ENCODE data around the gene PLXND1.

PLXND1 gene

DNA sequence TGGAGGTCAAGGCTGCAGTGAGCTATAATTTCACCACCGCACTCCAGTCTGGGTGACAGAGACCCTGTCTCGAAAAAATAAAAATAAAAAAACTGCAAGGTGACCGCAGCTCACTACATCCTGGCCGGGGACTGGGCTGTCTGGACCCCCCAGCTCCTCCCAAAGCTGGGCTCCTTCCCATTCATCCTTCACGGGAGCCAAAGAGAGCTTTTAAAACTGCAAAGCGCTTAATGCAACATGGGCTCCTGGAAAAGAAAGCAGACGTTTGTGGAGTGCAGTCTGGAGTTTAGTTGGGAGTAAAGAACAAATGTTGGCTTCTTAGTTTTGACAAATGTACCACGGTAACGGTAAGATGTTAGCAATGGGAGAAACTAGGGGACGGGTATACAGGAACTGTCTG, 12.1 kb downstream of the PLXND1 start:
- Histone ChIP-seq H3K4me3 (ENCODE audit: insufficient read length, low read depth) (no peak overlapping the region), H3K4me1 (ENCODE audit: insufficient read depth, insufficient read length) (peaks cover 78% of the 10 kb centered on the region), H3K9me3 (ENCODE audit: insufficient read depth, low read length) (no peaks in the 10 kb centered on the region), H3K36me3 (ENCODE audit: insufficient read depth, insufficient read length, low read length) (peaks cover 59% of the 10 kb centered on the region), H3K27me3 (ENCODE audit: insufficient read depth, insufficient read length) (no peaks in the 10 kb centered on the region), H3K9ac (ENCODE audit: insufficient read length, low read depth) (peak overlapping the region; percentile 53)
- no peak for TF ChIP-seq ZNF274 (IDR thresholded peaks at IDR 0.05; ENCODE audit: low read depth, low read length)
- no peak for TF ChIP-seq YY1 (IDR thresholded peaks at IDR 0.05; ENCODE audit: insufficient read depth, insufficient read length)
- no peak for TF ChIP-seq SUZ12 (IDR thresholded peaks at IDR 0.05; ENCODE audit: extremely low read depth, insufficient read depth, insufficient read length)
- no peak for DNase-seq (ENCODE audit: low read depth, low spot score)

DNA sequence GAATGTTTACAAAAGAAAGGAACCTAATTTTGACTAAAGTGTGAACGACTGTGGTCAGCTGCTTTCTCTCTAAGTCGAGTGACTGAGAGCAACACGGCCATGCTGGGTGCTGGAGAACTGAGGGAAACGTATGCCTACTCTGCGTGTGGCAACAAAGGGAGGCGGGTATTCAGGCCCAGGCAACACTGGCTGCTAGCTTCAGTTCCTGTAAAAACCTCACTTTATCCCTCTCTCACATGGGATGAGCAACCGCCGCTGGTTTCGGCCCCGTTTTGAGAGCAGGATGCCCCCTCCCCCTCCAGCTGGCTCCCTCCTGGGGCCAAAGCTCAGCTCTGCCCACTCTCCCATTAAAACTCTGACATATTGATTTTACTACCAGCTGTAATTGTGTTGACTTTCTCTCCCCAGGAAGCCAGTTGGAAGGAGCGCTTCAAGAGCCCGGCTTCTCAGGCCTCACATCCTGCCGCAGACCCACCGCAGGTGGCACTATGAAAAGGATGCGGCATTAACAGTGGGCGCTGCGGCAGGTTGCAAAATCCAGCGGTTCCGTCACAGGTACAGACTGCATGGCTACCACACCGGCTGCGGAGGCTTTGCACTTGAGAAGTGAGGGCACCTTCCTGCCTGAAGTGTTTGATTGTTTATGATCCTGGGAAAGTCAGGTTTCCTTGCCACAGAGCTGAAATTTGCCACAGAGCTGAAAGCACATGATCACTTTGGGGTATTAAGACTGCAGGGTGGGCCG, 12.7 kb downstream of the PLXND1 start:
- Histone ChIP-seq H3K9me3 (ENCODE audit: insufficient read depth, low read length) (no peaks in the 10 kb centered on the region), H3K36me3 (ENCODE audit: insufficient read depth, insufficient read length, low read length) (peaks cover 62% of the 10 kb centered on the region), H3K27me3 (ENCODE audit: insufficient read depth, insufficient read length) (no peaks in the 10 kb centered on the region), H3K4me1 (ENCODE audit: insufficient read depth, insufficient read length) (peaks cover 72% of the 10 kb centered on the region), H3K9ac (ENCODE audit: insufficient read length, low read depth) (peak overlapping the region; percentile 53), H3K4me3 (ENCODE audit: insufficient read length, low read depth) (no peak overlapping the region)
- TF ChIP-seq YY1 (IDR thresholded peaks at IDR 0.05; ENCODE audit: insufficient read depth, insufficient read length) (no peak), ZNF274 (IDR thresholded peaks at IDR 0.05; ENCODE audit: low read depth, low read length) (no peak), SUZ12 (IDR thresholded peaks at IDR 0.05; ENCODE audit: extremely low read depth, insufficient read depth, insufficient read length) (no peak)
- DNase-seq (ENCODE audit: low read depth, low spot score) = no peak

DNA sequence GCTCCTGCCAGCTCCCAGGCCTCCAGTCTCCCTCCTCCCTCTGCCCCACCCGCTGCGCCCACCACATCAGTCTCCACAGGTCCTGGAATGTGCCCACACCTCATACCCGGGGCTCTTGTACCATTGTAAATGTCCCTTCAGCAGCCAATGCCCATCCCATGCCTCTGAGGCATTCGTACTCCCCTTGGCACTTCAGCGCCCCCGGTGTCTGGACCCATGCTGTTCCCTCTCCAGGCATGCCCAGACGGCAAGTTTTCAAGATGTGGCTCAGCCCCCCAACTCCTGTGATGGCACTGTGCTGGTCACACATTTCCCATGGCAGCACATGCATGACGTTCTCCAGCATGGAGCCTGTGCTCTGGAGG, 13.3 kb downstream of the PLXND1 start:
- Histone ChIP-seq H3K4me1 (ENCODE audit: insufficient read depth, insufficient read length) (peaks cover 72% of the 10 kb centered on the region), H3K9me3 (ENCODE audit: insufficient read depth, low read length) (no peaks in the 10 kb centered on the region), H3K9ac (ENCODE audit: insufficient read length, low read depth) (peak overlapping the region; percentile 81), H3K27me3 (ENCODE audit: insufficient read depth, insufficient read length) (no peaks in the 10 kb centered on the region), H3K4me3 (ENCODE audit: insufficient read length, low read depth) (no peak overlapping the region), H3K36me3 (ENCODE audit: insufficient read depth, insufficient read length, low read length) (peaks cover 64% of the 10 kb centered on the region)
- TF ChIP-seq ZNF274 (IDR thresholded peaks at IDR 0.05; ENCODE audit: low read depth, low read length) = no peak
- no peak for TF ChIP-seq YY1 (IDR thresholded peaks at IDR 0.05; ENCODE audit: insufficient read depth, insufficient read length)
- no peak for TF ChIP-seq SUZ12 (IDR thresholded peaks at IDR 0.05; ENCODE audit: extremely low read depth, insufficient read depth, insufficient read length)
- no peak for DNase-seq (ENCODE audit: low read depth, low spot score)

DNA sequence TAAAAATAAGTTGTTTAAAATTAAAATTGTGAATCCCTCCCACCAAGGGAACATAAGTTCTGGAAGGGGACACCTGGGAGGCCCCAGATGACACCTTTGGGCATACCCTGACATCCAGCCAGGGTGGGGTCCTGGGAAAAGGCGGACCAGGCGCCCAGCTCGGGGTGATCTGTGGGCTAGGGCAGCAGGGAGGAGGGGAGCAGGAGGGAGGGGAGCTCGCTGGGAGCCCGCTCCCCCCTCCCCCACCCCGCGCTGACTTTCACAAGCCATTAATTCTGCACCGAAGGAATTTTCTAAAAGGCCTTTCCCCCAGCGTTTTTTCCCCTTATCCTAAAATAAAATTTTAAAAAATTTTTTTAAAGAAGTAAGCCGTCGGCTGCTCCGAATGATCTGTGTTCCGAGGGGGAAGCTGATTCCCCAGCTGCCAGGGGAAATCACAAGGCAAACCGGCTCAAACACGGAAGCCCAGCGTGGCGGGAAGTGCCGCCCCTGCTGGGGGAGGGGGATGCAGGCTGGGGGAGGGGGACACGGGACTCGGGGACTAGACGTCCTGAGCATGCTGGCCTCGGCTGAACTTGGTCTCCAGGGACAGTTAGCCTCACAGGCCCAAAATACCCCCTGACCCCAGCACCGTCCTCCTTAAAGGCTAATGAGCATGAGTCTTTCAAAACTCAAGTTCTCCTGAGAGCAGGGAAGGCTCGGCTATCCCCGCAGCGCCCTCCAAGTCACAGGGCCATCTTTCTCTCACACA, 13.9 kb downstream of the PLXND1 start:
- Histone ChIP-seq H3K36me3 (ENCODE audit: insufficient read depth, insufficient read length, low read length) (peaks cover 70% of the 10 kb centered on the region), H3K4me1 (ENCODE audit: insufficient read depth, insufficient read length) (peaks cover 71% of the 10 kb centered on the region), H3K4me3 (ENCODE audit: insufficient read length, low read depth) (no peak overlapping the region), H3K27me3 (ENCODE audit: insufficient read depth, insufficient read length) (no peaks in the 10 kb centered on the region), H3K9ac (ENCODE audit: insufficient read length, low read depth) (peak overlapping the region; percentile 81), H3K9me3 (ENCODE audit: insufficient read depth, low read length) (no peaks in the 10 kb centered on the region)
- TF ChIP-seq YY1 (IDR thresholded peaks at IDR 0.05; ENCODE audit: insufficient read depth, insufficient read length) = no peak
- no peak for TF ChIP-seq ZNF274 (IDR thresholded peaks at IDR 0.05; ENCODE audit: low read depth, low read length)
- TF ChIP-seq SUZ12 (IDR thresholded peaks at IDR 0.05; ENCODE audit: extremely low read depth, insufficient read depth, insufficient read length) = no peak
- no peak for DNase-seq (ENCODE audit: low read depth, low spot score)

DNA sequence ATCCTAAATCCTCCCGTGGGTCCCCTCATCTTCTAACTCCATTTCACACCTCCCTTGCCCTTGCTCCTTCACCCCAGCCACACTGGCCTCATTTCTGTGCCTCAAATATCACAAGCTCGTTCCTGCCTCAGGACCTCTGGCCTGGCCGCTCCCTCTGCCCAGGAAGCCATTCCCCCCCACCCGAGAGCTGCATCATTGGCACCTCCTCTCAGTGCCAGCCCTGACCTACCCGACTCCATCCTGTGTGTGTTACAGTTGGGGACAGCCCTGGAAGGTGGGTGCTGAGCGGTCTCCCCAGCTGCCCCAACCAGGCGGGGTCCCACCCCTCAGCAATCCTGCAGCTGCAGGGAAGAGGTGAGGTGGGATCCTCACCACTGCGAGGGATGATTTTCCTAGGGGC, 14.5 kb downstream of the PLXND1 start:
- H3K9ac ChIP-seq (ENCODE audit: insufficient read length, low read depth) = peak overlapping the region; percentile 70
- TF ChIP-seq ZNF274 (IDR thresholded peaks at IDR 0.05; ENCODE audit: low read depth, low read length) (no peak), SUZ12 (IDR thresholded peaks at IDR 0.05; ENCODE audit: extremely low read depth, insufficient read depth, insufficient read length) (no peak), YY1 (IDR thresholded peaks at IDR 0.05; ENCODE audit: insufficient read depth, insufficient read length) (no peak)
- H3K4me1 ChIP-seq (ENCODE audit: insufficient read depth, insufficient read length) = peaks cover 65% of the 10 kb centered on the region

DNA sequence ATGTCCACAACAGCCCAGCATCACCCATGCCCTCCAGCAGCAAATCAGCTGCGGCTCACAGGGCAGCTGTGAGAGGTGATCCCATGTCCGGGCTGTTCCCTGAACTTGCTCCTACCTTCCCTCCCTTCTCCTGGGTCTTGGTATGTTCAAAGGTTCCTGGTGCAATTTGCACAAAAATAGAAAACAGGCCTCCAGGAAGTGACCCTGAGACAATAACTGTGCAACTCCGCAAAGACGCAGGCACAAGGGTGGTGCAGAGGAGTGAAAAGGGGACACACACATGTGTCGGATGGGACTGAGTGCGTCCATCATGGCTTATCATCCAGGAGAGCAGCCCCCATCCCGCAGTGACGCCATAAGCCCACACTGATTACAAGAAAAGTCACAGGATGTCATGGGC, 16.3 kb downstream of the PLXND1 start:
- TF ChIP-seq YY1 (IDR thresholded peaks at IDR 0.05; ENCODE audit: insufficient read depth, insufficient read length) = no peak
- no peak for TF ChIP-seq ZNF274 (IDR thresholded peaks at IDR 0.05; ENCODE audit: low read depth, low read length)
- no peak for TF ChIP-seq SUZ12 (IDR thresholded peaks at IDR 0.05; ENCODE audit: extremely low read depth, insufficient read depth, insufficient read length)
- peak overlapping the region; percentile 8 for H3K9ac ChIP-seq (ENCODE audit: insufficient read length, low read depth)
- no peak for DNase-seq (ENCODE audit: low read depth, low spot score)
- peaks cover 85% of the 10 kb centered on the region for H3K36me3 ChIP-seq (ENCODE audit: insufficient read depth, insufficient read length, low read length)
- H3K4me3 ChIP-seq (ENCODE audit: insufficient read length, low read depth) = no peak overlapping the region
- H3K4me1 ChIP-seq (ENCODE audit: insufficient read depth, insufficient read length) = peaks cover 49% of the 10 kb centered on the region
- H3K9me3 ChIP-seq (ENCODE audit: insufficient read depth, low read length) = no peaks in the 10 kb centered on the region
- H3K27me3 ChIP-seq (ENCODE audit: insufficient read depth, insufficient read length) = no peaks in the 10 kb centered on the region

More for the DNA sequence above, 14.5 kb downstream of the PLXND1 start:
- Histone ChIP-seq H3K36me3 (ENCODE audit: insufficient read depth, insufficient read length, low read length) (peaks cover 76% of the 10 kb centered on the region), H3K27me3 (ENCODE audit: insufficient read depth, insufficient read length) (no peaks in the 10 kb centered on the region), H3K9me3 (ENCODE audit: insufficient read depth, low read length) (no peaks in the 10 kb centered on the region), H3K4me3 (ENCODE audit: insufficient read length, low read depth) (no peak overlapping the region)
- no peak for DNase-seq (ENCODE audit: low read depth, low spot score)

DNA sequence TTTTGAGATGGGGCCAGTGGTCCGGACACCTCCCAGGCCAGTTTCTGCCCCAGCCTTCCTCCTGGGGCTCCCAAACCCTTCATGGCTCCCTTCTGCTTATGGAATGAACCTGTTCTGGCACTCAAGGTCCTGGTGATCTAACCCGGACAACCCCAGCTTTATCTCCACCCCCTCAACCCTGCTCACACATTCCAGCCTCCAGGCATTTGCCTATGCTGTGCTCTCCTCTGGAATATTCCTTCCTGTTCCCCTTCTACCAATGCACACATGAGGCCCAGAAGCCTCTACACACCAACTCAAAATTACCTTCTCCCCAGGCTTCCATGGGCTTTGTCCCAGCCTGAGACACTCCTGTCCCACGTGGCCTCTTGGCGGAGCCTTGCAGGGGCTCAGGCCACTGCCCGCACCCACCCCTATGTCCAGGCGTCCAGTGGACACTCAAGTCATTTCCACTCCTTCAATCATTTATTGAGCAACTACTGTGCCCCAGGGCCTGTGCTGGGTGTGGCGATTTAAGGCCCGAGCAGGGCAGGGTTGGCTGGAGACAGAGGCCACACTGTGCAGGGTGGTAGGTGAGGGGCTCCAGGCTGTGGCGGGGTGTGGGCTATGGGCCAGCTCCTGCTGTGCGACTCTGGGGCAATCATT, 18.8 kb downstream of the PLXND1 start:
- no peak overlapping the region for H3K9ac ChIP-seq (ENCODE audit: insufficient read length, low read depth)

More for the DNA sequence above, 18.8 kb downstream of the PLXND1 start:
- Histone ChIP-seq H3K4me1 (ENCODE audit: insufficient read depth, insufficient read length) (peaks cover 30% of the 10 kb centered on the region), H3K9me3 (ENCODE audit: insufficient read depth, low read length) (no peaks in the 10 kb centered on the region), H3K27me3 (ENCODE audit: insufficient read depth, insufficient read length) (no peaks in the 10 kb centered on the region), H3K4me3 (ENCODE audit: insufficient read length, low read depth) (no peak overlapping the region), H3K36me3 (ENCODE audit: insufficient read depth, insufficient read length, low read length) (peaks cover 91% of the 10 kb centered on the region)
- DNase-seq (ENCODE audit: low read depth, low spot score) = no peak
- no peak for TF ChIP-seq ZNF274 (IDR thresholded peaks at IDR 0.05; ENCODE audit: low read depth, low read length)
- no peak for TF ChIP-seq YY1 (IDR thresholded peaks at IDR 0.05; ENCODE audit: insufficient read depth, insufficient read length)
- TF ChIP-seq SUZ12 (IDR thresholded peaks at IDR 0.05; ENCODE audit: extremely low read depth, insufficient read depth, insufficient read length) = no peak

All from NT2/D1 (cell line).